ENCODE measurements around the gene TCF7L2.

- TF ChIP-seq, protein P1, sequence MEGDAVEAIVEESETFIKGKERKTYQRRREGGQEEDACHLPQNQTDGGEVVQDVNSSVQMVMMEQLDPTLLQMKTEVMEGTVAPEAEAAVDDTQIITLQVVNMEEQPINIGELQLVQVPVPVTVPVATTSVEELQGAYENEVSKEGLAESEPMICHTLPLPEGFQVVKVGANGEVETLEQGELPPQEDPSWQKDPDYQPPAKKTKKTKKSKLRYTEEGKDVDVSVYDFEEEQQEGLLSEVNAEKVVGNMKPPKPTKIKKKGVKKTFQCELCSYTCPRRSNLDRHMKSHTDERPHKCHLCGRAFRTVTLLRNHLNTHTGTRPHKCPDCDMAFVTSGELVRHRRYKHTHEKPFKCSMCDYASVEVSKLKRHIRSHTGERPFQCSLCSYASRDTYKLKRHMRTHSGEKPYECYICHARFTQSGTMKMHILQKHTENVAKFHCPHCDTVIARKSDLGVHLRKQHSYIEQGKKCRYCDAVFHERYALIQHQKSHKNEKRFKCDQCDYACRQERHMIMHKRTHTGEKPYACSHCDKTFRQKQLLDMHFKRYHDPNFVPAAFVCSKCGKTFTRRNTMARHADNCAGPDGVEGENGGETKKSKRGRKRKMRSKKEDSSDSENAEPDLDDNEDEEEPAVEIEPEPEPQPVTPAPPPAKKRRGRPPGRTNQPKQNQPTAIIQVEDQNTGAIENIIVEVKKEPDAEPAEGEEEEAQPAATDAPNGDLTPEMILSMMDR (IDR thresholded peaks at IDR 0.05), result no peak
- no peak for TF ChIP-seq POLR2A (IDR thresholded peaks at IDR 0.05)
Measured at GRCh38 chr10:113024930-113025329, 74.9 kb downstream of the TCF7L2 start.

All from tibial nerve (tissue), 3 donors.